HepG2 (cell line): ENCODE data around the gene RBCK1. TPM values are rescaled to one million over a fixed set of nuclear protein-coding genes. Genes with fewer than 3 reads are reported as not detected.

ENCODE experiments used
- AHDC1 ChIP-seq: sonication (generic); formaldehyde crosslinking; IDR thresholded peaks from 2 replicates; pipeline ENCODE4 v1.5.1; 2020; ENCODE audit warnings: mild to moderate bottlenecking, missing genetic modification reagents, borderline replicate concordance
- HDAC1 ChIP-seq: sonication (generic); formaldehyde crosslinking; IDR thresholded peaks from 2 replicates; pipeline ENCODE4 v1.5.1; 2020; ENCODE audit warnings: mild to moderate bottlenecking, missing genetic modification reagents
- HOXA5 ChIP-seq: sonication (generic); formaldehyde crosslinking; IDR thresholded peaks from 2 replicates; pipeline ENCODE4 v1.4.0; 2020; ENCODE audit warnings: missing genetic modification reagents
- KAT2B ChIP-seq: fragments of 150-350 bp; IDR thresholded peaks from 2 replicates; pipeline ENCODE4 v1.6.1; 2014; ENCODE audit warnings: low read depth, low read length, borderline replicate concordance
- LCORL ChIP-seq, 2 experiments: fragments of 450-650 bp in 1 of 2; sonication (generic) in 1 of 2; formaldehyde crosslinking in 1 of 2; IDR thresholded peaks; 2 replicates each; pipeline versions ENCODE4 v1.5.0 to v1.6.1; 2017 to 2020; ENCODE audit warnings: antibody characterized with exemption in 1 of 2, missing genetic modification reagents in 1 of 2
- PLRG1 ChIP-seq: fragments of 450-650 bp; conservative IDR thresholded peaks from 2 replicates; pipeline ENCODE4 v1.6.1; 2016
- PREB ChIP-seq: sonication (generic); formaldehyde crosslinking; IDR thresholded peaks from 2 replicates; pipeline ENCODE4 v1.4.0; 2020; ENCODE audit warnings: missing genetic modification reagents
- REXO4 ChIP-seq: sonication (generic); formaldehyde crosslinking; IDR thresholded peaks from 2 replicates; pipeline ENCODE4 v1.8.0; 2022; ENCODE audit warnings: missing genetic modification reagents, mild to moderate bottlenecking, borderline replicate concordance
- SMYD3 ChIP-seq: sonication (generic); formaldehyde crosslinking; IDR thresholded peaks from 2 replicates; pipeline ENCODE4 v1.8.1; 2023; ENCODE audit warnings: mild to moderate bottlenecking, missing genetic modification reagents
- SRSF9 ChIP-seq: fragments of 200-400 bp; formaldehyde crosslinking; IDR thresholded peaks from 2 replicates; pipeline ENCODE4 v1.6.1; 2018; ENCODE audit warnings: borderline replicate concordance, mild to moderate bottlenecking, low read depth, low read length; ENCODE audit not compliant: insufficient read depth, poor library complexity, severe bottlenecking
- ZHX2 ChIP-seq, 2 experiments: sonication (generic) in 1 of 2; formaldehyde crosslinking in 1 of 2; IDR thresholded peaks; 2 replicates each; pipeline versions ENCODE4 v1.6.1 to v1.9.0; 2014 to 2022; ENCODE audit warnings: antibody characterized with exemption in 1 of 2, borderline replicate concordance in 1 of 2, inconsistent platforms in 1 of 2, low read depth in 1 of 2, missing genetic modification reagents in 1 of 2
- ZNF317 ChIP-seq: sonication (generic); formaldehyde crosslinking; IDR thresholded peaks from 2 replicates; pipeline ENCODE4 v1.5.0; 2020; ENCODE audit warnings: mild to moderate bottlenecking, missing genetic modification reagents
- ZNF619 ChIP-seq: sonication (generic); formaldehyde crosslinking; IDR thresholded peaks from 2 replicates; pipeline ENCODE4 v1.4.0; 2020; ENCODE audit warnings: mild to moderate bottlenecking, missing genetic modification reagents
- ZNF75D ChIP-seq: sonication (generic); formaldehyde crosslinking; IDR thresholded peaks from 2 replicates; pipeline ENCODE4 v1.8.1; 2023; ENCODE audit warnings: missing genetic modification reagents, mild to moderate bottlenecking, borderline replicate concordance
- ZSCAN31 ChIP-seq: sonication (generic); formaldehyde crosslinking; IDR thresholded peaks from 2 replicates; pipeline ENCODE4 v1.5.0; 2020; ENCODE audit warnings: low read depth, mild to moderate bottlenecking, missing genetic modification reagents
- polyA plus RNA-seq, 8 experiments: library from polyadenylated mRNA; depleted of rRNA in 3 of 8; stranded (reverse) in 7 of 8; unstranded in 1 of 8; fragments of >200 nt; fragmentation: Illumina TruSeq in 4 of 8; extraction: Trizol in 4 of 8; gene quantifications; 2 replicates each; pipeline versions ENCODE4 v1.2.1 to v1.2.3, GENCODE V29; 2011 to 2016; ENCODE audit warnings: low read depth in 4 of 8, missing spikeins in 1 of 8, mixed read lengths in 1 of 8; ENCODE audit not compliant: insufficient read depth in 1 of 8
- total RNA-seq, 5 experiments: library from RNA; depleted of rRNA; stranded (reverse); fragments of >200 nt; fragmentation: Illumina TruSeq; extraction: Trizol; gene quantifications; 2 replicates each; pipeline ENCODE4 v1.2.3, GENCODE V29; 2016; ENCODE audit warnings: low read depth in 1 of 5

The RBCK1 gene
- total and polyA plus RNA-seq, 2 of the 13 experiments (the other 11 are each of a cell fraction or from before 2014, with no cell fraction given), result 149 to 215 TPM

- TF ChIP-seq ZHX2 (IDR thresholded peaks at IDR 0.05; ENCODE audit: low read depth) (peak; percentile 30), ZHX2 (CRISPR knock-in tag; IDR thresholded peaks at IDR 0.05; ENCODE audit: borderline replicate concordance) (peak; percentile 44; the same call in 1 of the 2 replicates), SRSF9 (no peak), AHDC1 (CRISPR knock-in tag) (no peak), ZNF619 (CRISPR knock-in tag) (0 out of 2 replicates have a peak, but pooled peaks have one; percentile 8), HDAC1 (CRISPR knock-in tag) (peak; percentile 38; the same call in 1 of the 2 replicates), PLRG1 (no peak), HOXA5 (CRISPR knock-in tag) (no peak), ZNF317 (CRISPR knock-in tag) (no peak), ZSCAN31 (peak; percentile 18; the same call in 1 of the 2 replicates), KAT2B (no peak), SMYD3 (CRISPR knock-in tag) (peak; percentile 64; the same call in 1 of the 2 replicates), REXO4 (CRISPR knock-in tag) (no peak), LCORL (IDR thresholded peaks at IDR 0.05) (no peak), LCORL (CRISPR knock-in tag; IDR thresholded peaks at IDR 0.05) (no peak), ZNF75D (CRISPR knock-in tag) (no peak), PREB (CRISPR knock-in tag) (no peak)
Measured at GRCh38 chr20:462199-462991, 54.3 kb downstream of the RBCK1 start, which contains the start of gene TBC1D20 (continued).
